ENCODE data around the gene ATG14.
"Not testable (repeated sequence)": the region's sequence is repeated elsewhere in the genome, so short reads cannot be mapped to it uniquely, and the experiment has no call there.

ATG14 gene

GRCh38 chr14:55411426-55412389, at the start of gene ATG14:
Gene ATG14 (minus strand): TSS chr14:55411830. CDS start chr14:55411822, 8 bp downstream.
- peak; percentile 48 to 58 for DNase-seq (ENCODE audit: low read depth in 2 of 2)

GRCh38 chr14:55458800-55459515, 47.3 kb upstream of the ATG14 start:
- no peak for DNase-seq (ENCODE audit: low read depth in 2 of 2)

- no peak for DNase-seq (ENCODE audit: low read depth in 2 of 2)
These were observed 45.9 kb upstream of the ATG14 start for GRCh38 chr14:55457496-55457895.

- DNase-seq (ENCODE audit: low read depth in 2 of 2): not testable (repeated sequence)
These were observed 44.8 kb upstream of the ATG14 start for GRCh38 chr14:55456411-55456810.

GRCh38 chr14:55454264-55455002, 42.8 kb upstream of the ATG14 start:
- DNase-seq (ENCODE audit: low read depth in 2 of 2): no peak

GRCh38 chr14:55451950-55452349, 40.3 kb upstream of the ATG14 start:
- DNase-seq (ENCODE audit: low read depth in 2 of 2): no peak

GRCh38 chr14:55451398-55451797, 39.8 kb upstream of the ATG14 start:
- DNase-seq (ENCODE audit: low read depth in 2 of 2): no peak

GRCh38 chr14:55450987-55451386, 39.4 kb upstream of the ATG14 start:
- DNase-seq (ENCODE audit: low read depth in 2 of 2): no peak

GRCh38 chr14:55450539-55450938, 38.9 kb upstream of the ATG14 start:
- no peak for DNase-seq (ENCODE audit: low read depth in 2 of 2)

GRCh38 chr14:55450124-55450523, 38.5 kb upstream of the ATG14 start:
- DNase-seq (ENCODE audit: low read depth in 2 of 2): no peak

GRCh38 chr14:55449116-55449515, 37.5 kb upstream of the ATG14 start:
- no peak for DNase-seq (ENCODE audit: low read depth in 2 of 2)

GRCh38 chr14:55448141-55448614, 36.5 kb upstream of the ATG14 start:
- no peak for DNase-seq (ENCODE audit: low read depth in 2 of 2)

GRCh38 chr14:55446833-55447232, 35.2 kb upstream of the ATG14 start:
- DNase-seq (ENCODE audit: low read depth in 2 of 2): no peak

GRCh38 chr14:55446127-55446736, 34.6 kb upstream of the ATG14 start:
- DNase-seq (ENCODE audit: low read depth in 2 of 2): peak; percentile 23

- DNase-seq (ENCODE audit: low read depth in 2 of 2): no peak
These were observed 29.7 kb upstream of the ATG14 start for GRCh38 chr14:55441286-55441685.

- DNase-seq (ENCODE audit: low read depth in 2 of 2): no peak
These were observed 28.8 kb upstream of the ATG14 start, which contains the start of gene TBPL2 for GRCh38 chr14:55440385-55440784. Gene TBPL2 (minus strand): TSS chr14:55440616. CDS start chr14:55440449, 167 bp downstream.

GRCh38 chr14:55438066-55438683, 26.5 kb upstream of the ATG14 start:
- DNase-seq (ENCODE audit: low read depth in 2 of 2): no peak

- DNase-seq (ENCODE audit: low read depth in 2 of 2): no peak
These were observed 25.3 kb upstream of the ATG14 start for GRCh38 chr14:55436931-55437330.

GRCh38 chr14:55436519-55436918, 24.9 kb upstream of the ATG14 start:
- no peak for DNase-seq (ENCODE audit: low read depth in 2 of 2)

GRCh38 chr14:55434805-55435174, 23.2 kb upstream of the ATG14 start:
- no peak for DNase-seq (ENCODE audit: low read depth in 2 of 2)

Measured in activated CD8-positive, alpha-beta memory T cell treated with anti-CD3 and anti-CD28 coated beads for 4 hours (primary cell).